Body of pancreas (tissue), 4 donors: ENCODE data around the gene THSD7B.
"Not testable (repeated sequence)": the region's sequence is repeated elsewhere in the genome, so short reads cannot be mapped to it uniquely, and the experiment has no call there.

Source experiments
- POLR2A ChIP-seq, 3 donors: fragments of 450-650 bp; IDR thresholded peaks; one replicate each; pipeline ENCODE4 v1.6.1; 2016; ENCODE audit warnings: antibody characterized with exemption in 3 of 3, mild to moderate bottlenecking in 2 of 3
- TF ChIP-seq, protein P1 (sequence below), 7 experiments: fragments of 450-650 bp in 4 of 7; fragments of 200-600 bp in 3 of 7; sonication (generic) in 3 of 7; IDR thresholded peaks; one replicate each; pipeline ENCODE4 v1.5.1; 2016 to 2019; ENCODE audit warnings: antibody characterized with exemption in 7 of 7

DNA sequence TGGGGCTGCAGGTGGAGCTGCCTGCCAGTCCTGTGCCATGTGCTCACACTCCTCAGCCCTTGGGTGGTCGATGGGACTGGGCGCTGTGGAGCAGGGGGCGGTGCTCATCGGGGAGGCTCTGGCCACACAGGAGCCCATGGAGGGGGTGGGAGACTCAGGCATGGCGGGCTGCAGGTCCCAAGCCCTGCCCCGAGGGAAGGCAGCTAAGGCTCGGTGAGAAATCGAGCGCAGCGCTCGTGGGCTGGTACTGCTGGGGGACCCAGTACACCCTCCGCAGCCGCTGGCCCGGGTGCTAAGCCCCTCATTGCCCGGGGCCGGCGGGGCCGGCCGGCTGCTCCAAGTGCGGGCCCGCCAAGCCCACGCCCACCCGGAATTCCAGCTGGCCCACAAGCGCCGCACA is 566.2 kb downstream of the THSD7B start:
- TF ChIP-seq, protein P1, sequence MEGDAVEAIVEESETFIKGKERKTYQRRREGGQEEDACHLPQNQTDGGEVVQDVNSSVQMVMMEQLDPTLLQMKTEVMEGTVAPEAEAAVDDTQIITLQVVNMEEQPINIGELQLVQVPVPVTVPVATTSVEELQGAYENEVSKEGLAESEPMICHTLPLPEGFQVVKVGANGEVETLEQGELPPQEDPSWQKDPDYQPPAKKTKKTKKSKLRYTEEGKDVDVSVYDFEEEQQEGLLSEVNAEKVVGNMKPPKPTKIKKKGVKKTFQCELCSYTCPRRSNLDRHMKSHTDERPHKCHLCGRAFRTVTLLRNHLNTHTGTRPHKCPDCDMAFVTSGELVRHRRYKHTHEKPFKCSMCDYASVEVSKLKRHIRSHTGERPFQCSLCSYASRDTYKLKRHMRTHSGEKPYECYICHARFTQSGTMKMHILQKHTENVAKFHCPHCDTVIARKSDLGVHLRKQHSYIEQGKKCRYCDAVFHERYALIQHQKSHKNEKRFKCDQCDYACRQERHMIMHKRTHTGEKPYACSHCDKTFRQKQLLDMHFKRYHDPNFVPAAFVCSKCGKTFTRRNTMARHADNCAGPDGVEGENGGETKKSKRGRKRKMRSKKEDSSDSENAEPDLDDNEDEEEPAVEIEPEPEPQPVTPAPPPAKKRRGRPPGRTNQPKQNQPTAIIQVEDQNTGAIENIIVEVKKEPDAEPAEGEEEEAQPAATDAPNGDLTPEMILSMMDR (IDR thresholded peaks at IDR 0.05) = not testable (repeated sequence)
- not testable (repeated sequence) for TF ChIP-seq POLR2A (IDR thresholded peaks at IDR 0.05)
